ENCODE measurements around the gene ATMIN. TPM values are rescaled to one million over a fixed set of nuclear protein-coding genes. Genes with fewer than 3 reads are reported as not detected.

Gene ATMIN
- total and polyA plus RNA-seq, 9 donors, result 15.6 to 39.5 (median 33.8) TPM

DNA sequence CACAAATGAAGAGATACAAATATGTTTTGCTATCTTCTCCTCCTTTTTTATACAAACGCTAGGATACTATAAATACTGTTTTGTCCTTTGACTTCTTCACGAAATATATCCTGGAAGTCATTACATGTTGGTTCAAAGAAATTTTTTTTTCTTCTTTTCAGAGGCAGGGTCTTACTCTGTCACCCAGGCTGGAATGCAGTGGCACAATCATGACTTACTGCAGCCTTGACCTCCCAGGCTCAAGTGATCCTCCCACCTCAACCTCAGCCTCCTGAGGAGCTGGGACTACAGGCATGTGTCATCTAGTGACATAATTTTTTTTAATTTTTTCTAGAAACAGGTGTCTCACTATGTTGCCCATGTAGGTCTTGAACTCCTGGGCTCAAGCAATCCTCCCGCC is 45.1 kb upstream of the ATMIN start:
- Histone ChIP-seq H3K4me1 (ENCODE audit: insufficient read depth) (no peaks in the 10 kb centered on the region), H3K27me3 (no peaks in the 10 kb centered on the region), H3K36me3 (no peaks in the 10 kb centered on the region), H3K4me3 (no peak overlapping the region), H3K27ac (no peak overlapping the region), H3K9me3 (no peaks in the 10 kb centered on the region)
- intact Hi-C loops (cut with DNase I), result no loop called here
- TF ChIP-seq EP300 (IDR thresholded peaks at IDR 0.05) (no peak), POLR2A (IDR thresholded peaks at IDR 0.05) (no peak)
- TF ChIP-seq, protein P1, sequence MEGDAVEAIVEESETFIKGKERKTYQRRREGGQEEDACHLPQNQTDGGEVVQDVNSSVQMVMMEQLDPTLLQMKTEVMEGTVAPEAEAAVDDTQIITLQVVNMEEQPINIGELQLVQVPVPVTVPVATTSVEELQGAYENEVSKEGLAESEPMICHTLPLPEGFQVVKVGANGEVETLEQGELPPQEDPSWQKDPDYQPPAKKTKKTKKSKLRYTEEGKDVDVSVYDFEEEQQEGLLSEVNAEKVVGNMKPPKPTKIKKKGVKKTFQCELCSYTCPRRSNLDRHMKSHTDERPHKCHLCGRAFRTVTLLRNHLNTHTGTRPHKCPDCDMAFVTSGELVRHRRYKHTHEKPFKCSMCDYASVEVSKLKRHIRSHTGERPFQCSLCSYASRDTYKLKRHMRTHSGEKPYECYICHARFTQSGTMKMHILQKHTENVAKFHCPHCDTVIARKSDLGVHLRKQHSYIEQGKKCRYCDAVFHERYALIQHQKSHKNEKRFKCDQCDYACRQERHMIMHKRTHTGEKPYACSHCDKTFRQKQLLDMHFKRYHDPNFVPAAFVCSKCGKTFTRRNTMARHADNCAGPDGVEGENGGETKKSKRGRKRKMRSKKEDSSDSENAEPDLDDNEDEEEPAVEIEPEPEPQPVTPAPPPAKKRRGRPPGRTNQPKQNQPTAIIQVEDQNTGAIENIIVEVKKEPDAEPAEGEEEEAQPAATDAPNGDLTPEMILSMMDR (IDR thresholded peaks at IDR 0.05), result no peak
- DNase-seq, result no peak
- WGBS, 3 donors, result 79 to 92% (median 88%) methylated on average over 3 of the region's 3 CpGs

DNA sequence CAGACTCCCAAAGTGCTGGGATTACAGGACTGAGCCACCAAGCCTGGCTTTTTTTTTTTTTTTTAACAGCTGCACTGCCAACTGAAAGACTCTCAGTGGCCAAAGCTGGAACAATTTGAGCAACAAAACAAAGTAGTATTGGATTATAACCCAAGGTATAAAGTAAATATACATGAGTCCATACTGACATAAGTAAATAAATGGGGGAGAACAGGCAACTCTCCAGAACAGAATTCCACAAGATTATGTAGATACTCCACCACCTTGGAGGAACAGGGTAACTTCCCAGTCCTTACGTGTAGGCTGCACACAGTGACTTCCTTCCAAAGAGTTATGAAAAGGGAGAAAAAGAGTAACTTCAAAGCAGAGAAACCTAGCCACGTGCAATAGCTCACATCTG is 44.7 kb upstream of the ATMIN start:
- WGBS, 3 donors, result 86 to 97% (median 93%) methylated on average over 2 of the region's 2 CpGs
- H3K9me3 ChIP-seq, result no peaks in the 10 kb centered on the region
- intact Hi-C loops (cut with DNase I), result no loop called here
- H3K27me3 ChIP-seq, result no peaks in the 10 kb centered on the region
- H3K4me1 ChIP-seq (ENCODE audit: insufficient read depth), result no peaks in the 10 kb centered on the region
- H3K27ac ChIP-seq, result no peak overlapping the region
- TF ChIP-seq POLR2A (IDR thresholded peaks at IDR 0.05) (no peak), EP300 (IDR thresholded peaks at IDR 0.05) (no peak)
- TF ChIP-seq, protein P1 (IDR thresholded peaks at IDR 0.05), result no peak
- no peak overlapping the region for H3K4me3 ChIP-seq
- no peaks in the 10 kb centered on the region for H3K36me3 ChIP-seq
- DNase-seq, result no peak

GRCh38 chr16:80991792-80992430 is 43.7 kb upstream of the ATMIN start:
- DNase-seq, result no peak
- WGBS, 3 donors, result 65 to 72% (median 66%) methylated on average over 6 of the region's 6 CpGs
- Histone ChIP-seq H3K4me1 (ENCODE audit: insufficient read depth) (no peaks in the 10 kb centered on the region), H3K27ac (no peak overlapping the region), H3K9me3 (no peaks in the 10 kb centered on the region), H3K4me3 (no peak overlapping the region), H3K36me3 (no peaks in the 10 kb centered on the region), H3K27me3 (no peaks in the 10 kb centered on the region)
- no peak for TF ChIP-seq POLR2A (IDR thresholded peaks at IDR 0.05)
- no peak for TF ChIP-seq EP300 (IDR thresholded peaks at IDR 0.05)
- TF ChIP-seq, protein P1 (IDR thresholded peaks at IDR 0.05), result no peak
- intact Hi-C loops (cut with DNase I), result no loop called here

DNA sequence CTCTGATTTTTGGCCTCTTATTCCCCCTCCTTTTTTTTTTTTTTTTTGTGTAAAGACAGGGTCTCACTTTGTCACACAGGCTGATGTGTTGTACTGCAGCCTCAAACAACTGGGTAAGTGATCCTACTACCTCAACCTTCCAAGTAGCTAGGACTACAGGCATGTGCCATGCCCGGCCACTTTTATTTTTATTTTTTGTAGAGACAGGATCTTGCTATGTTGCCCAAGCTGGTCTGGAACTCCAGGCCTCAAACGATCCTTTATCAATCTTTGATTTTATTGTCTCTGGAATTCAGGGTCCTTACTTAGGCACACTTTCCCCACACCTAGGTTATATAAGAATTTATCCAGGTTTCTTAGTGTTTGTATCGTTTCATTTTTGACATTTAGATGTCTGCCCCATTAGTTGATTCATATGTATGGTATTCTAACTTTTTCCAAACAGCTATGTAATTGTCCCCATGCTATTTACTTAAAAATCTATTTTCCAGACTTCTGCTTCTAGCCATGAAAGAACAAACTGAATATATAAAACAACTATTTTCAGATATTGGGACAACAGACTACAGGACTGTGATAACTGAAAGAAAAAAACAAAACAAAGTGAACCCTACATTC is 42.9 kb upstream of the ATMIN start:
- H3K36me3 ChIP-seq, result no peaks in the 10 kb centered on the region
- TF ChIP-seq EP300 (IDR thresholded peaks at IDR 0.05), result no peak
- TF ChIP-seq, protein P1 (IDR thresholded peaks at IDR 0.05), result no peak
- TF ChIP-seq POLR2A (IDR thresholded peaks at IDR 0.05), result no peak
- no peaks in the 10 kb centered on the region for H3K9me3 ChIP-seq
- intact Hi-C loops (cut with DNase I), result no loop called here
- WGBS, 3 donors, result 42 to 51% (median 45%) methylated on average over 3 of the region's 3 CpGs
- H3K27me3 ChIP-seq, result no peaks in the 10 kb centered on the region
- no peak overlapping the region for H3K4me3 ChIP-seq
- peaks cover 1% of the 10 kb centered on the region for H3K4me1 ChIP-seq (ENCODE audit: insufficient read depth)
- DNase-seq, result no peak
- no peak overlapping the region for H3K27ac ChIP-seq
